Measurements from ENCODE around the gene SDK1. TPM values are rescaled to one million over a fixed set of nuclear protein-coding genes. Genes with fewer than 3 reads are reported as not detected.
A peak's percentile ranks its signal among the peaks of the same experiment; 100 is the strongest.

The SDK1 gene
- polyA plus RNA-seq, 1 donor from 2014 or later, result not detected

DNA sequence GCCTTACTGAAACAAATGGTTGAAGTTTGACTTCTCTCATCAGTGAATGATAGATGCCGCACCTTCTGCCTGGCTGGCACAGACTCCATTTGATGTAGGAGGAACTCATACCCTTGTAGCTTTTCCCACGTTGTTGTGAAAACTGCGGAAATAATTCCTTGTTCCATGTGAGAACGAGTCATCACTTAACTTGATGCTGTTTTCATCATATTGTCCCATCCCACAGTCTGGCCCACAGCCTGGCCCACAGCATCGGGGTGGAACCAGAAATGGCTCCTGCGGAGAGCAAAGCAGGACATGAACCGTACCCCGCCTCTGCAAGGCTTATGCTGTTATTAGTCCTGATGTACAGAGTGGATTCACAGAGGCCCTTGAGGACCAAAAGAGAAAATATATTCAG, 587.0 kb downstream of the SDK1 start:
- Mint-ChIP-seq H3K9me3 (no peaks in the 10 kb centered on the region), H3K27ac (no peak overlapping the region), H3K4me3 (no peak overlapping the region), H3K4me1 (no peaks in the 10 kb centered on the region), H3K27me3 (peaks cover 4% of the 10 kb centered on the region), H3K36me3 (peaks cover 1% of the 10 kb centered on the region)

DNA sequence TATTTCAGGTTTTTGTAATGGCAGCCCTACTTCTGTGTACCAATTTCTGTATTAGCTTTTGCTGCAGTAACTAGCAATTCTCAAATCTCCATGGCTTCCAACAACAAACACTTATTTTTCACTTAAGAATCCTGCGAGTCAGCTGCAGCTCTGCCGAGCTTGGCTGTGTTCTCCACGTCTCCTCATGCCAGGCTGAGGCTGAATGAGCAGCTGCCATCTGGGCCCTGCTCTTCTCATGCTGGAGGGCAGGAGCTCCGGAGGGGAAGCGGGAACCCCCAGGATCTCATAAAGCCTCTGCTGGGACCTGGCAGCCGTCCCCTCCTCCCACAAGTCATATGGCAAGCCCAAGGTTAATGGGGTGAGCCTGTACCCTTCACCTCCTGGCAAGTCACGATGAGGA, 591.1 kb downstream of the SDK1 start:
- Mint-ChIP-seq H3K4me1 (no peaks in the 10 kb centered on the region), H3K4me3 (no peak overlapping the region), H3K27ac (no peak overlapping the region), H3K27me3 (peaks cover 3% of the 10 kb centered on the region), H3K9me3 (no peaks in the 10 kb centered on the region), H3K36me3 (peaks cover 1% of the 10 kb centered on the region)

DNA sequence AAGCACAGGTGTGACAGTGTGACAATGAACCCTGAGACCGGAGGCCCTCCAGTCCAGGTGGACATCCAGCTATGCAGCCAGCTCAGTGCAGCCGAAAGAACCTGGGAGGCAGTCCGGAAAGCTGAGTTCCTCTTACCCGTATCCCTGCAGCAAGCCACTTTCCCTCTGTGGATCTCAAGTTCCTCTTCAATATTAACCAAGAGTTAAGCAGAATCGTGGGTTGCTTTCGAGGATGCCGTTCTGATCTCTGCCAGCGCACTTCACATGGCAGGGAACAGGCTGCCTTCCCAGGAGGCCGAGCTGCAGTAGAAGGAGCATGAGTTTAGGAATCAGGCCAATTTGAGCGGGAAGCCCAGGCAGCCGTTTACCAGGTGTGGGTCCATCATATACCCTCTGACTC, 591.6 kb downstream of the SDK1 start:
- no peaks in the 10 kb centered on the region for H3K4me1 Mint-ChIP-seq
- no peaks in the 10 kb centered on the region for H3K9me3 Mint-ChIP-seq
- peaks cover 3% of the 10 kb centered on the region for H3K27me3 Mint-ChIP-seq
- H3K36me3 Mint-ChIP-seq, result peaks cover 1% of the 10 kb centered on the region
- H3K4me3 Mint-ChIP-seq, result no peak overlapping the region
- H3K27ac Mint-ChIP-seq, result no peak overlapping the region

DNA sequence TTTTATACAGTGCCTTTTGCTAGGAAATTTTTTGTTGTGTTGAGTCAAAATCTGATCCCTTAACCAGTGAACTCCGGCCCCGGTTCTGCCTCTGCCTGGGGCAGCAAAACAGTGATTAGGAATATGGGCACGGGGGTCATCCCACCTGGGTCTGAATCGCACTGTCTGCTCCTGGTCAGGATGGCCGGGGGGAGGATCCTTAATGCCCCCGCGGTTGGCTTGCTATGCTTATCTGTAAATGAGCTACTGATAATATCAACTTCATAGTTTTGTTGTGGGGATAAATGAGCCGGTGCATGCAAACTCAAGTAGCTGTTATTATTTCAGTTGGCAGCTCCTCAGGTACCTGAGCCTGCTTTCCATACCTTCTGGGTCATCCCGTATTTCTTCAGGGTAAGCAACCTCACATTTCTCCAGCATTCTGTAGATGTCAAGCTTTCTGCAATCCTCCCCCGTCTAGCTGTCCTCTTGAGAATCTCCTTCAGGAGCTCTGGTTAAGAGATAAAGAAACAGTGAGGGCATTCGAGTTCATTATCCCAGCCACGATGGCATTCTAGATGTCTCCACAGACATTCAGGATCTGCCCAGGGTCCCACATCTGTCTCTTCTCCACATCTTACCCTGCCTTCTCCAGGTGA, 592.2 kb downstream of the SDK1 start:
- Mint-ChIP-seq H3K9me3 (no peaks in the 10 kb centered on the region), H3K36me3 (peaks cover 1% of the 10 kb centered on the region), H3K27me3 (peaks cover 7% of the 10 kb centered on the region), H3K4me3 (no peak overlapping the region), H3K27ac (no peak overlapping the region), H3K4me1 (no peaks in the 10 kb centered on the region)

DNA sequence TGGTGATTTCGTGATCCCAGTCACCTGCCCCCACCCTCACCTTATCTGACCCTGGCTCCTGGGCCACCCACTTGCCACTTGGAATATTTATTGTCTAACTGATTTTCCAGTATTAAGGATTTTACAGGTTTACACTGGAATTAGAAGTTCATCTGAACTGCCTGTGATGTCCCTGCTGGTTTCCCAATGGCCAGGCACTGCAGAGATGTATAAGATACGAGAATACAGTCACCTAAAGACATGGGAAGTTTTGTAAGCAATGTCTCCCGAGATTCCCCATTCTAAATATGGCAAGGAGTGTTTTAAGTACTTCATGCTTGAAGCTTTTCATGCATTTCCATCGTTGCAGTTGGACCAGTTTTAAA, 592.7 kb downstream of the SDK1 start:
- Mint-ChIP-seq H3K4me1 (no peaks in the 10 kb centered on the region), H3K9me3 (no peaks in the 10 kb centered on the region), H3K36me3 (peaks cover 1% of the 10 kb centered on the region), H3K4me3 (no peak overlapping the region), H3K27me3 (peaks cover 7% of the 10 kb centered on the region), H3K27ac (no peak overlapping the region)

DNA sequence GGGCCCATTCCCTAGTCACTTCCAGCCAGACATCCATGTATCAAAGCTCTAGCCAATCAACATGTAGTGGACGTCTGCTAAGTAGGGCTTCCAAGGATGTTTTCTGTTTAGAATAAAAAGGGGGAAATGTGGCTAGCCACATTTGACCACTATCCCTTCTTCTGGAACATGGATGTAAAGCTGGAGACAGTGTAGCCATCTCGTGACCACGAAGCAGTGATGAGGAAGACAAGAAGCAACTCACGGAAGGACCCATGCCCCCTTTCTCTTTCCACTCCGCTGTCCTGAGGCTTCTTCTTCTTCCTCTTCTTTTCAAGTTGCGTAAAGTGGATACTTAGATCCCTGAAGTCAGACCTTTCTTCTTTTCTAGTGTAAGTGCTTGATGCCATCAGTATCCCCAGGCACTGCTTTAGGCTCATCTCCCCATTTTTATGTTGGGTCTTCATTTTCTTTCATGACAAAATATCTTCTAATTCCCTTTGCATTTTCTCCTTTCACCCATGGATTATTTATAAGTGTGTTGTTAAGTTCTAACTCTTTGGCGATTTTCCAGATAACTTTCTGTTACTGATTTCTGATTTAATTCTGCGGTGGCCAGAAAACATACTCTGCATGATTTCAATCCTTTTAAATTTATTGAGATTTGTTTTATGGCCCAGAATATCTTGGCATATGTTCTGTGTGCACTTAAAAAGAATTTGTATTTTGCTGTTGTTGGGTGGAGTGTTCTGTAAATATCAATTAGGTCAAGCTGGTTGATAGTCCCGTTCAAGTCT, 594.5 kb downstream of the SDK1 start:
- Mint-ChIP-seq H3K4me3 (no peak overlapping the region), H3K4me1 (no peaks in the 10 kb centered on the region), H3K36me3 (peaks cover 1% of the 10 kb centered on the region), H3K27me3 (peaks cover 7% of the 10 kb centered on the region), H3K27ac (no peak overlapping the region), H3K9me3 (no peaks in the 10 kb centered on the region)

DNA sequence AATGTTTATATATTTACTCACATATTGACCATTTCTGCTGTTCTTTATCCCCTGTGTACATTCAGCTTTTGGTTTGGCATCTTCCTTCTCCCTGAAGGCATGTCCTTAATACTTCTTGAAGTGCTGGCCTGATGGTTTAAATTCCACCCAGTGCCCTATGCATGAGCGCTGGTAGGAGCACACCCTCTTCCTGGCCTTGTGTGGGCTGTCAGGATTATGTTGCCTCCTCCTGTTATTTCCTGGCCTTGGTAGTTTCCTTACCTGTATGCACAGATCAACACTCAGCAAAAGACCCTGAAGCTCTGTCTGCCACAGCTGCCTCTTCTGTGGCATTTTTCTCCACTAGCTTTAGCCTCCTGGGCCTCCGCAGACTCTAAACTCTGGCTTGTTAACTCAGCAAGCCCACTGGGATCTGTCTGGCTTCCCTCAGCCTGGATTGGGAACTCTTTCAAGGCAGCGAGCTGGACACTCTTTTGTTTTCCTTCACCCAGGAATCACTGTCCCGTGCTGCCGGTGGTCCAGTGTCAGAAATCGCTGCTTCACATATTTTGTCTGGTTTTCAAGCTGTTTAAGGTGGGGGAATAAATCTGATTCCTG, 595.2 kb downstream of the SDK1 start:
- H3K36me3 Mint-ChIP-seq, result peaks cover 1% of the 10 kb centered on the region
- peaks cover 7% of the 10 kb centered on the region for H3K27me3 Mint-ChIP-seq
- no peak overlapping the region for H3K27ac Mint-ChIP-seq
- H3K9me3 Mint-ChIP-seq, result no peaks in the 10 kb centered on the region
- H3K4me3 Mint-ChIP-seq, result no peak overlapping the region
- no peaks in the 10 kb centered on the region for H3K4me1 Mint-ChIP-seq

DNA sequence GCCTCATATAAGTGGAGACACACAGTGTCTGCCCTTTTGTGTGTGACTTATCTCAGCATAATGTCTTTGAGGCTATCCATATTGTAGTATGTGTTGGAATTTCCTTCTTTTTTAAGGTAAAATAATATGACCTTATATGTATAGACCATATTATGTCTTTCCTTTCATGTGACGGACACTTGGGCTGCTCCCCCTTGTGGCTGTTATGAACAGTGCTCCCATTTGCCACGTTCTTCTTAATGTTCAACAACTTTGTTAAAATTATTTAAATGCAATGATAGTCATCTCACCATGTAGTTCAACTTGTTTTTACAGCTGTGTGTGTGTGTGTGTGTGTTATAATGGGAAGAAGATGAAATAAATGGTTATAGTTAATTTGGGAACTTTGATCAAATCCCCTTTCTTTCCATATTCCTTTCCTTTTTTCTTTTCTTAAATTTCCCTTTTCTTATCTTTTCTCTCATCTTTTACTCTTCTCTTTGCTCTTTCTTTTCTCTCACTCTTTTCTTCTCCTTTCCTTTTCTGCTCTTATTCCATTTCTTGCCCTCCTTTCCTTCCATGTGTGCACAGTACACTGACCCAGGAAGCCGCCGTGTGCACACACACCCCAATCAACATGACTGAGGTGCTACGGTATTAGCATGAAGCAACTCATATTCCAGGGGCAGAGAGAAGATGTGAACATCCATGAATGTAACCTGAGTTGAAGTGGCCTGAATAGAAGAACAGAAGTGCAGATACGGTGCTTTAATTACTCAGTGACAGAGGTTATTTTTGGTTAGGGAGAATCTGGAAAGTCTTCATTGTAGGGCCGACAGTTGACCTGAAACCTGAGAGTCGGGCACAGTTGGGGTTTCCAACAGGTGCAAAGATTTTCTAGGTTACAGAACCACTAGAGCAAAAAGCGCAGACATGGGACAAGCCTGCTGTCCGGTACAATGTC, 596.6 kb downstream of the SDK1 start:
- H3K9me3 Mint-ChIP-seq, result no peaks in the 10 kb centered on the region
- H3K36me3 Mint-ChIP-seq, result no peaks in the 10 kb centered on the region
- H3K4me3 Mint-ChIP-seq, result no peak overlapping the region
- H3K27me3 Mint-ChIP-seq, result peaks cover 8% of the 10 kb centered on the region
- H3K4me1 Mint-ChIP-seq, result no peaks in the 10 kb centered on the region
- H3K27ac Mint-ChIP-seq, result peak overlapping the region in 1 of 3 donors; percentile 72

DNA sequence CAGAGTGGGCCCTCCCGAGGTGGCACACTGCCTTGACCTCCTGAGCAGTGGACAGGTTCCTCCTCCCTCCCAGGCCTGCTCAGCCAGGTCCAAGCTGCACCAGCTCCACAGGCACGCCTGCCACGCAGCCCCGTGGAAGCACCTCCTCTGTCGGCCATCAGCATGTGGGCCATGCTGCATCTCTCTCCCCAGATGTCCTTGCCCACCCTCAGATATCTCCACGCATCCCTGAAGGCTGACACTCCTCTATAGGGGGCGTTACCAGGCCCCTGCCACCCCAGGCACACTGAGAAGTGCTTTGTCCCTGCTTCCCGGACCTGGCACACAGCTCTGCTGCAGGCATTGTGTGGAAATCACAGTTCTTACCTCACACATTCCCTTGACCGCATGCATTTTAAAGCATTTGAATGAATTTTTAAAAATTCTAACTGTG, 598.5 kb downstream of the SDK1 start:
- no peak overlapping the region for H3K4me3 Mint-ChIP-seq
- no peaks in the 10 kb centered on the region for H3K9me3 Mint-ChIP-seq
- H3K4me1 Mint-ChIP-seq, result no peaks in the 10 kb centered on the region
- no peak overlapping the region for H3K27ac Mint-ChIP-seq
- H3K36me3 Mint-ChIP-seq, result no peaks in the 10 kb centered on the region
- H3K27me3 Mint-ChIP-seq, result peaks cover 6% of the 10 kb centered on the region

DNA sequence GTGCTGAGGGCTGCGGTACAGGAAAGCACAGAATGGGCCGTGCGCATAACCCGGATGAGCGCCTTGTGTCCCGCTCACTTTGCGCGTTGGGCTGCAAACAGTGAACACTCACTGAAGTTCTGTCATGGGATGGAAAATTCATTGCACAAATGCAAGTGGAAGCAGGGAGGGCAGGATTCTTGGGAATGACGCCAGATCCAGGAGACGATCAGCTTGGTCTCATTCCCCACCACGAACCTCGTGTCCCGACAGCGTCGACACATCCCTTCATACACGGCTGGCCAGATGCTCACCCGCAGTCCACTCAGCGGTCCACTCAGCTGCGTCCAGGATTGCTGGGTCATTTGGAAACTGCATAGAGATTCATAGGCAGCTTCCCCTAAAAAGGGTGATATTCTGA, 607.1 kb downstream of the SDK1 start:
- Mint-ChIP-seq H3K9me3 (peaks cover 0 to 4% (median 0%) of the 10 kb centered on the region in 3 donors), H3K4me1 (no peaks in the 10 kb centered on the region), H3K27ac (no peak overlapping the region), H3K27me3 (peaks cover 11% of the 10 kb centered on the region), H3K36me3 (peaks cover 2% of the 10 kb centered on the region), H3K4me3 (no peak overlapping the region)

DNA sequence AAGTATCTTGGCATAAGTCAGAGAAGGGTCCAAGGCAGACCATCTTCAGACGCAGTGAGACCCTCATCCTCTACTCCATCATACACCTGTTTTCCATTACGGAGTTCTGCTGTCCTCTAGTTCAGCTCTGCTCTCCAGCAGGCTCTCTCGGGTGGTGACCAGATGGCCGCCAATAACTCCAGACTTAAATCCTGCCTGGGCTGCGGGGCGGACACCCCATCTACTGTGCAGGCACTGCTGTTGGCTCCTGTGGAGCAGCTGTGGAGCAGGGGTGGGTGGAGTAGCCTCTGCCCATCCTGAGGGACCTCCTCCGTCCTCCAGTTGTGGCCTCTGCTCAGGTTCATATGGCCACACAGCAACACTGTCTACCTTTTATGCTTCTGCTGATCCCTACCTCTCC, 608.1 kb downstream of the SDK1 start:
- no peak overlapping the region for H3K4me3 Mint-ChIP-seq
- H3K9me3 Mint-ChIP-seq, result peaks cover 0 to 4% (median 0%) of the 10 kb centered on the region in 3 donors
- no peak overlapping the region for H3K27ac Mint-ChIP-seq
- peaks cover 2% of the 10 kb centered on the region for H3K36me3 Mint-ChIP-seq
- peaks cover 16% of the 10 kb centered on the region for H3K27me3 Mint-ChIP-seq
- peaks cover 0 to 3% (median 0%) of the 10 kb centered on the region in 3 donors for H3K4me1 Mint-ChIP-seq

DNA sequence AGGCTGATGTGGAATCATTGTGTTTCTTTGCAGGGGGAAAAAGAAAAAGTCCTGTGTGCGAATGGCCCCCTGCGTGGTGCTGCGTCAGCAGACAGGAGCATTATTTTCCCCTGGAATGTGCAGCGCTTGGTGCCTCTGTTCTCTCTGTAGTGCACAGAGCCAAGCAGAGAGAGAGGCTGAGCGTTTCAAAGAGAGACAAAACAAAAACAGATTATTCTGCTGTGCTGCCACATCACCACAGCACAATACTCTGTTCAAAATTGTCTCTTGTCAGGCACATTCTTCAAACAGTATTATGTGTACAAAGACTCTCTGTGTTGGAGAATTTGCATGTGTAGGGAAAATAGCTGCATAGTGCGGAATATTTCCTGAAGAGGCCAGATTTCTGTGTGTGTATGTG, 609.0 kb downstream of the SDK1 start:
- peaks cover 18% of the 10 kb centered on the region for H3K27me3 Mint-ChIP-seq
- peaks cover 0 to 4% (median 0%) of the 10 kb centered on the region in 3 donors for H3K4me1 Mint-ChIP-seq
- no peak overlapping the region for H3K4me3 Mint-ChIP-seq
- no peak overlapping the region for H3K27ac Mint-ChIP-seq
- peaks cover 2% of the 10 kb centered on the region for H3K36me3 Mint-ChIP-seq
- peaks cover 0 to 4% (median 0%) of the 10 kb centered on the region in 3 donors for H3K9me3 Mint-ChIP-seq

DNA sequence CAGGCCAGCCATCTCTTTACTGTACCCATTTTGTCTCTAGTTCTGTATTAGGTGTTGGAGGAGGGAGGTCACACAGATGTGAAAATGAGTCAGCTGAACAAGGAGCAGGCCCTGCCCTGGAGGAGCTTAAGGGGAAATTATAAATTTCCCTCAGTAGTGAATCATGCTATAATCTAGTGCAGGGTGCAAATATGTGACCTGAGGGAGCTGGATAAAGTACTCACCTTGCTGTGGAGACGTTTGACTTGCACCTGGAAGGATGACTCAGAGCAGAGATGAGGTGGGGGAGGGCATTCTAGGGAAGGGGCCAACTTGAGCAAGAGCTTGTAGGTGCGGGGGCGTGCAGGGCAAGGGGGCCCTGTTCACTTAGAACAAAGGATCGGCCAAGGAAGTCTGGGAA, 610.6 kb downstream of the SDK1 start:
- H3K27me3 Mint-ChIP-seq, result peaks cover 18% of the 10 kb centered on the region
- no peak overlapping the region for H3K4me3 Mint-ChIP-seq
- peaks cover 2% of the 10 kb centered on the region for H3K36me3 Mint-ChIP-seq
- H3K4me1 Mint-ChIP-seq, result peaks cover 1 to 11% (median 5%) of the 10 kb centered on the region in 3 donors
- H3K9me3 Mint-ChIP-seq, result peaks cover 0 to 4% (median 0%) of the 10 kb centered on the region in 3 donors
- no peak overlapping the region for H3K27ac Mint-ChIP-seq

DNA sequence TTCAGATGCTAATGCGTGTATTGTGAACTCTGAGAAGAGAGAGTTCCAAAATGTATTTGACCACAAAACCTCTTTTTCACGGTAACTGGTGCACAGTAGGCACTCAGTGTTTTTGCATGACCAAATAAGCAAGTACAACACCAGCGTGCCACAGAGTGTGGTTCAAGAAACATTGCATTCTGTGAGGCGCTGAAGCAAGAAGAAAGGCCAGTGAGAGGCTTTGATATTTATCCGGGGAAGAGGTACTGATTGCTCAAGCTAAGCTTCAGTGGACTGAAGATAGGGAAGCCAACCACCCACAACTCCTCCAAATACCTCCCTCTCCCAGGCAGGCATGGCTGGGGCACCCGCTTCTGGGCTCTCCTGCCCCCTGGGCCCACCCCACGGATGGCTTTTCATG, 611.2 kb downstream of the SDK1 start:
- Mint-ChIP-seq H3K27me3 (peaks cover 18% of the 10 kb centered on the region), H3K36me3 (peaks cover 2% of the 10 kb centered on the region), H3K27ac (no peak overlapping the region), H3K4me1 (peaks cover 4 to 11% (median 5%) of the 10 kb centered on the region in 3 donors), H3K9me3 (peaks cover 0 to 4% (median 0%) of the 10 kb centered on the region in 3 donors), H3K4me3 (no peak overlapping the region)
